Measurements from ENCODE around the gene SEC14L6. TPM values are rescaled to one million over a fixed set of nuclear protein-coding genes. Genes with fewer than 3 reads are reported as not detected.
A peak's percentile ranks its signal among the peaks of the same experiment; 100 is the strongest.

Gene SEC14L6
- total RNA-seq, 6 experiments from 2014 or later = 0.06 to 0.39 (median 0.12) TPM; not detected in 1

- Histone ChIP-seq H3K27me3 (no peaks in the 10 kb centered on the region), H3K9me3 (no peaks in the 10 kb centered on the region), H3K4me1 (no peaks in the 10 kb centered on the region), H3K36me3 (no peaks in the 10 kb centered on the region), H3K27ac (no peak overlapping the region), H3K4me3 (no peak overlapping the region)
- 45% methylated on average over 3 of the region's 6 CpGs for WGBS (ENCODE audit: insufficient coverage, low coverage, low lambda C conversion rate, missing lambda C conversion rate)
- ATAC-seq = no peak
- TF ChIP-seq POLR2A (IDR thresholded peaks at IDR 0.05) = no peak
- no peak for TF ChIP-seq CTCF (IDR thresholded peaks at IDR 0.05)
- intact Hi-C loops (cut with DNase I) = no loop called here
- DNase-seq = no peak
Measured at GRCh38 chr22:30559889-30560288, 13.3 kb upstream of the SEC14L6 start.

GRCh38 chr22:30557243-30557642 is 10.7 kb upstream of the SEC14L6 start:
- DNase-seq = no peak
- 29% methylated on average over 1 of the region's 8 CpGs for WGBS (ENCODE audit: insufficient coverage, low coverage, low lambda C conversion rate, missing lambda C conversion rate)

DNA sequence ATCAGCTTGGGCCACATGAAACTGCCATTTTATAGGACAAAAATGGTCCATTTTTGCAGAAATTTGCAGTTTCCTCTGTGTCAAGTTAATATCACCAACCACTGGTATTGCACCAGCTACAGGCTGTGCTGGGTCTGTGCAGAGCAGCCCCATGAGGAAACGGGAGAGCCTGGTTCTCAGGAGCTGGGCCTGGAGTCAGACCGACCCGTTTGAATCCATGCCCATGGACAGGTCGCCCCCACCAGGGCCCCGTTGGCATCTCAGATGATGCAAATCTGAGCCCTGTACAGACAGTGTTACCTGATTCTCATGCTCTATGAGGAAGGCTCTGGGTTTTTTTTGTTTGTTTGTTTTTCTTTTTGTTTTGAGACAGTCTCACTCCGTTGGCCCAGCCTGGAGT is 9.8 kb upstream of the SEC14L6 start:
- ATAC-seq = peak; percentile 47 to 70 (median 56)
- H3K36me3 ChIP-seq = no peaks in the 10 kb centered on the region
- no peaks in the 10 kb centered on the region for H3K27me3 ChIP-seq
- no peaks in the 10 kb centered on the region for H3K9me3 ChIP-seq
- intact Hi-C loops (cut with DNase I) = no loop called here
- no peak for TF ChIP-seq POLR2A (IDR thresholded peaks at IDR 0.05)
- peak in 1 of 4 donors; percentile 24 for TF ChIP-seq CTCF (IDR thresholded peaks at IDR 0.05)
- no peaks in the 10 kb centered on the region for H3K4me1 ChIP-seq
- no peak for DNase-seq
- WGBS (ENCODE audit: insufficient coverage, low coverage, low lambda C conversion rate, missing lambda C conversion rate) = 59% methylated on average over 4 of the region's 6 CpGs
- no peak overlapping the region for H3K4me3 ChIP-seq
- no peak overlapping the region for H3K27ac ChIP-seq

More at GRCh38 chr22:30557243-30557642, 10.7 kb upstream of the SEC14L6 start:
- H3K4me1 ChIP-seq = no peaks in the 10 kb centered on the region
- no peaks in the 10 kb centered on the region for H3K27me3 ChIP-seq
- no peaks in the 10 kb centered on the region for H3K36me3 ChIP-seq
- TF ChIP-seq CTCF (IDR thresholded peaks at IDR 0.05) (no peak), POLR2A (IDR thresholded peaks at IDR 0.05) (no peak)
- H3K4me3 ChIP-seq = no peak overlapping the region
- H3K9me3 ChIP-seq = no peaks in the 10 kb centered on the region
- no peak for ATAC-seq
- H3K27ac ChIP-seq = no peak overlapping the region
- intact Hi-C loops (cut with DNase I) = no loop called here

DNA sequence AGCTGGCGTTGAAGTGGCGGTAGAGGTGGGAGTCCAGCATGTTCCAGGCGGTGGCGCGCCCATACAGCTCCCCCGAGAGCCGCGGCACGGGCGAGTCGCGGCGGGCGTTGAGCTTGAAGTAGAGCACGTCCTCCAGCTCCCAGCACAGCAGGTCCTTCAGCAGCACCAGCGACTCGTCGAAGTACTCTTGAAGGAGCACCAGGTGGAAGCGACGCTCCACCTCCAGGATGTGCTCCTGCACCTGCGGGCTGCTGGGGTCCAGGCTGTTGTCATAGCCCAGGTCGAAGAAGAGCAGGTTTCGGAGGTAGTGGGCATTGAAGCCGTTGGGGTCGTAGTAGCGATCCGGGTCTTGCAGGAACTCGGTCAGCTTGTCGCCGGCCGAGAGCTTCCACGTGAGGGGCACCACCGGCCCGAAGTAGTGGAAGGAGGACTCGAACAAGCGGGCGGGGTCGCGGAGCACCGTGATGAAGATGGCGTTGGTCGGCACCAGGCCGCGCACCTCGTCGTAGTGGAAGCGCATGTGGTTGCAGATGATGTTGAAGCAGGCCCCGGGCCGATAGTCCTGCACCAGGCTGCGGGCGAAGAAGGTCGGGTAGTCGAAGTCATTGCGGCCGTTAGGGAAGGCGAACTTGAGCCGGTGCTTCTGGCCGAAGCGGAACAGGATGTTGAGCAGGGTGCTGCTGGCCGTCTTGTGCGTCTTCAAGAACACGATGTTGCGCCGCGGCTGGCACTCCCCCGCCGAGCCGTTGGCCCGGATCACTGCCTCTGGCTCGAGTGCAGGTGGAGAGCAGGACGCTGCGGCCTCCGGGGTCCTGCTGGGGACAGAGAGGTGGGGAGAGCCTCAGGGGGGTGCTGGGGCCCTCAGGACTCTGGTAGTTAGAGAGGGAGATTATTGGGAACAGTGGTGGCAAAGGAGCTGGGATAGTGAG is 9.0 kb upstream of the SEC14L6 start:
- TF ChIP-seq CTCF (IDR thresholded peaks at IDR 0.05) (no peak), POLR2A (IDR thresholded peaks at IDR 0.05) (no peak)
- Histone ChIP-seq H3K27ac (no peak overlapping the region), H3K9me3 (no peaks in the 10 kb centered on the region), H3K36me3 (no peaks in the 10 kb centered on the region), H3K27me3 (no peaks in the 10 kb centered on the region), H3K4me1 (no peaks in the 10 kb centered on the region), H3K4me3 (no peak overlapping the region)
- WGBS (ENCODE audit: insufficient coverage, low coverage, low lambda C conversion rate, missing lambda C conversion rate) = 92% methylated on average over 15 of the region's 73 CpGs
- intact Hi-C loops (cut with DNase I) = no loop called here
- DNase-seq (no peak), ATAC-seq (no peak)
